Subcutaneous abdominal adipose tissue (tissue), 5 donors: ENCODE measurements around the gene AGTR1.

Source experiments
- H3K27ac ChIP-seq: one replicate; pipeline ENCODE4 v1.7.0; 2013; ENCODE audit warnings: low read depth, mild to moderate bottlenecking, inconsistent platforms, low read length, moderate library complexity
- H3K27me3 ChIP-seq, 5 donors: one replicate each; pipeline ENCODE4 v1.7.0; 2013; ENCODE audit warnings: low read length in 5 of 5, inconsistent platforms in 1 of 5; ENCODE audit not compliant: control insufficient read depth in 5 of 5, insufficient read depth in 4 of 5
- H3K36me3 ChIP-seq, 5 donors: one replicate each; pipeline ENCODE4 v1.7.0; 2013; ENCODE audit warnings: low read length in 5 of 5; ENCODE audit not compliant: control insufficient read depth in 5 of 5, insufficient read depth in 5 of 5
- H3K4me1 ChIP-seq, 5 donors: one replicate each; pipeline ENCODE4 v1.7.0; 2013; ENCODE audit warnings: low read length in 5 of 5, mild to moderate bottlenecking in 3 of 5, moderate library complexity in 1 of 5; ENCODE audit not compliant: control insufficient read depth in 5 of 5, insufficient read depth in 5 of 5
- H3K4me3 ChIP-seq, 5 donors: one replicate each; pipeline ENCODE4 v1.7.0; 2013; ENCODE audit warnings: low read length in 5 of 5, low read depth in 1 of 5
- H3K9ac ChIP-seq, 5 donors: one replicate each; pipeline ENCODE4 v1.7.0; 2013; ENCODE audit warnings: low read length in 5 of 5, mild to moderate bottlenecking in 4 of 5, moderate library complexity in 3 of 5
- H3K9me3 ChIP-seq, 5 donors: one replicate each; pipeline ENCODE4 v1.7.0; 2013; ENCODE audit warnings: low read length in 5 of 5; ENCODE audit not compliant: control insufficient read depth in 5 of 5
- donor health status: healthy.
- donor health status: healthy.
- donor health status: healthy.
- donor health status: healthy.
- donor health status: healthy.

Gene AGTR1

DNA sequence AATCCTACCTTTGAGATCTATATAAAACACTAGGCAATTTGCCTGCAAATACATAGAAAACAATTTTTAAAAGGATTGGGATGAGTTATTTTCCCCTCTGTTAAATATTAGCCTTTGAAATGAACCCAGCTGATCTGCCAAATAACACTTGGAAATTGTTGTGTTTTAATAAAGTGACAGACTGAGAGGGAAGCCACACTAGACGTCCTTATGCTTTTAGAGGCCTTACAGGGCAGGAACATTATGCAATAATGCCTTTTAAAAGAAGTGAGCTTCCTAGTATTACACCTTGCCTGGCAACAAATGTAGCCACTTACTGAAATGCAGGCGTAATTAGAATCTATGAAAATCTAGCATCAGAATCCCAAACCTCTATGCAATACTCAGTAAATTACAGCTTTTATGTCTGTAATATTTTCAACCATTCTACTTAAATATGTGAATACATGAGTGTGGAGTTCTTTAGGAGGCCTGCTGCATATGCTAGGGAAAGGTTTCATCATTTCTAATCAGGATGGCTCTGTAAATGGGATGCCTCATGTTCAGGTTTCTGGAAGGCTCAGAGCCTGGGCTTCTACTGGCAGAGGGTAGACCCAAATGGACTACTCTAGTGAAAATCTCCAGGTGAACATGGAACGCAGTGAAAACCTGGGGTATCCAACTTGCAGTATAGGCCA lies 20.3 kb downstream of the AGTR1 start:
- Histone ChIP-seq H3K4me3 (no peak overlapping the region), H3K9me3 (no peaks in the 10 kb centered on the region), H3K4me1 (peaks cover 0 to 4% (median 0%) of the 10 kb centered on the region in 5 donors), H3K9ac (no peak overlapping the region), H3K27ac (no peak overlapping the region), H3K27me3 (no peaks in the 10 kb centered on the region), H3K36me3 (no peaks in the 10 kb centered on the region)

DNA sequence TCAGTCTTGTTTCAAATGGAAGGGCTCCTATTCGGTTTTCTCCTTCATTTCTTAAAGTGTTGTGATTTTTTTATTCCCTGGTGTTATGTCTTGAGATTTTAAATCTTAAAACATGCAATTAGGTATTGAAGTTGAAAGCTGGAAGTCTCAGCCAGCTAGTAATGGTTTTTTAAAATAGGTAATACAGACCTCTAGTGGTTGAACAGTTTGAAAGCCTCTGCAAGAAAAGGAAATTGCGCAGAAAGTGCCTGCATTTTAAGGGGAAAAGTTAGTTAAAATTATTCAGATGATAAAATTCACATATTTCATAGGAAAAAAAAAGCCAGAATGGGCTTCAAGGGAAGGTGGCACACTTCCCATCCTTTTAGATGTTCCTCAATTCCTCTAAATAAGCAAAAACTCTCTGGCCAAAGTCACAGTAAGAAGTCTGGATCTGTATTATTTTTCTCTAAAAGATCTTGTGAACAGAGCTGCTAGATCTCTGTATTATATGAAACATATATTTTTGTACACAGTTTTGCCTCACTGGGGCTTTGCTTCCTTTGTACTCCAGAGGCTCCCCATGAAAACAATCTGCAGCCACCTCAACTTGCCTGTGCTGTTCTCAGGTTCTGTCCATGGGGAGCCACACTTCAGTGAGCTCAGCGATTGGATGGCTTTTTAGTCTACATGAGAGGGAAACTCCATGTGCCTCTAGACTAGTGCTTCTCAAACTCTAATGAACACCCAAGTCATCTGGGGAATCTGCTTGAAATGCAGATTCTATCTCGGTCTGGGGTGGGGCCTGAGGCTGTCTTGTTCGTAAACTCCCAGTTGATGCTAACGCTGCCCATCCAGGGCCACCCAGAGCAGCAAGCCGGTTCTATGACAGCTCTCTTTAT lies 21.5 kb downstream of the AGTR1 start:
- Histone ChIP-seq H3K4me3 (no peak overlapping the region), H3K36me3 (no peaks in the 10 kb centered on the region), H3K9me3 (no peaks in the 10 kb centered on the region), H3K27ac (no peak overlapping the region), H3K9ac (no peak overlapping the region), H3K27me3 (no peaks in the 10 kb centered on the region), H3K4me1 (peaks cover 0 to 7% (median 0%) of the 10 kb centered on the region in 5 donors)

DNA sequence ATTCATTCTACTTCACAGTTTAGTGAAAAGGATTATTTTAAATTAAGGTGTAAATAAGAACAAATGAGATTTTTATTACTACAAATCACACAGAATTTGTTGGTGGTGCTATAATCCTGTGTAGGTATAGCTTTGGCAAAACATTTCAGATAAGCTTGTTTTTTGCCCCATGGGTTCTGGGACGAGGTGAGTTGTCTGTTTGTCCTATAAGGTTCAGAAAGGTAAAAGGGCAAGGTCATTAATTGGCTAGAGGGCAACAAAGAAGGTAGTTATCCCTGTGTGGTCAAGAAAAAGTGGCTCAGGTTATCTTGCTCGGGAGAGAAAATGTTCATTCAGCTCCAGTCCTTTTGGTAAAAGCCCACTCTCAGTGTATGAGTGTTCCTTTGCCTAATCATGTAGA lies 23.2 kb downstream of the AGTR1 start:
- no peaks in the 10 kb centered on the region for H3K36me3 ChIP-seq
- no peaks in the 10 kb centered on the region for H3K27me3 ChIP-seq

DNA sequence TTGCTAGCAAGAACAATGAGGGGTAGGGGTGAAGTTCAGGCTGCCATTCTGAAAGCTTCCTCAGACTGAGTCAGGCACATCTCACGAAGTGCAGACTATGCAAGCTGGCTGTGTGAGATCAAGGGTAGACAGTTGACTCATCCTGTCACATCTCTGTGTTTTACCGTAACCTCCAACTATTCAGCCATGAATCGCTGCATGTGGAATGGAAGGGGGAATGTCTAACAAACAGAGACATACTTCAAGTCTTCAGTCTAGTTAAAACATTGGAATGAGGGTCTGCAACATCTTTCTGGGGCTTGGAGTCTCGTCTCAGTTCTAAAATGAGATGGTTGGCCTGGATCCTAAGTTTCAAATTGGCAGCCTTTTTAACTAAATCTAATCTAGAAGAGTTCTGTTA lies 25.9 kb downstream of the AGTR1 start:
- Histone ChIP-seq H3K4me3 (no peak overlapping the region), H3K36me3 (no peaks in the 10 kb centered on the region), H3K9me3 (no peaks in the 10 kb centered on the region), H3K9ac (no peak overlapping the region), H3K4me1 (peaks cover 0 to 6% (median 4%) of the 10 kb centered on the region in 5 donors), H3K27ac (peak overlapping the region; percentile 5), H3K27me3 (no peaks in the 10 kb centered on the region)

More for the DNA sequence above, 23.2 kb downstream of the AGTR1 start:
- Histone ChIP-seq H3K4me1 (peaks cover 0 to 7% (median 0%) of the 10 kb centered on the region in 5 donors), H3K27ac (no peak overlapping the region), H3K4me3 (no peak overlapping the region), H3K9ac (no peak overlapping the region), H3K9me3 (no peaks in the 10 kb centered on the region)

DNA sequence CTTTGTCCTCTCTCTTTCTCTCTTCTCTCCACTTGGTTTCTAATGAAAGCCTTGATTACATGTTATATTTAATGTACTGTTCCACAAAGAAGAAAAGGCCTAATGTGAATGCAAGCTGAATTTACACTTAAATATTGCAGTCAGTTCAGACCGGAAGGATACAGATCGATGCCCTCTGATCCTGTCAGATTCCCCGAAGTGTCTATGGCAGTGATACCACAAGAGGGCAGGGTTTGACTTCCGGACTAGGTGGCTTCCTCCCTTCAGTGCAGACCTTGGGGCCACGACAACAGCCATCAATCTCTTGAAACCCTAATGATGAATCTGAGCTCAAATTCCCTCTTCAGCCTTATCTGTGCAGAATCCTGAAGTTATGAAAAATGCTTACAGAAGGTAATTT lies 29.5 kb downstream of the AGTR1 start:
- Histone ChIP-seq H3K9ac (no peak overlapping the region), H3K27ac (no peak overlapping the region), H3K27me3 (no peaks in the 10 kb centered on the region), H3K9me3 (no peaks in the 10 kb centered on the region), H3K4me3 (no peak overlapping the region), H3K4me1 (peaks cover 0 to 22% (median 12%) of the 10 kb centered on the region in 5 donors), H3K36me3 (no peaks in the 10 kb centered on the region)

DNA sequence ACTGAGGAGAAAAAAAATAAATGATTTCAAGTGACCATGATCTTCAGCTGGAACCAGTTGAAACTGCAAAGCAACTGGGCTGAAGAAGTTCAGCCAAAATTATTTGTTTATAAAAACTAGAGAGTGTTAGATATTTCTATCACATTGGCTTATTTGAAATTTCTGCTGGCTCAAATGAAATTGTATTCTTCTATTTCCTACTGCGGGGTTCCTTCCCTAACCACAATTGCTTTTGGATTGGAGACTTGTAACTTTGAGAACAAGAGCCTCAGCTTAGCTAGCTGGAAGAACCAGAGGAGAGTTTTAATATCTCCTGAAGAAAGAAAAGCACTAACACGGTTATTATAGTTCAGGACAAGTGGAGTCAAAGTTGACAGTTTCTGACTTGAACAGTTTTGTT lies 31.1 kb downstream of the AGTR1 start:
- H3K36me3 ChIP-seq: no peaks in the 10 kb centered on the region
- no peaks in the 10 kb centered on the region for H3K9me3 ChIP-seq
- H3K4me3 ChIP-seq: no peak overlapping the region
- H3K27me3 ChIP-seq: no peaks in the 10 kb centered on the region
- H3K9ac ChIP-seq: no peak overlapping the region
- H3K4me1 ChIP-seq: peaks cover 0 to 22% (median 11%) of the 10 kb centered on the region in 5 donors
- H3K27ac ChIP-seq: no peak overlapping the region

DNA sequence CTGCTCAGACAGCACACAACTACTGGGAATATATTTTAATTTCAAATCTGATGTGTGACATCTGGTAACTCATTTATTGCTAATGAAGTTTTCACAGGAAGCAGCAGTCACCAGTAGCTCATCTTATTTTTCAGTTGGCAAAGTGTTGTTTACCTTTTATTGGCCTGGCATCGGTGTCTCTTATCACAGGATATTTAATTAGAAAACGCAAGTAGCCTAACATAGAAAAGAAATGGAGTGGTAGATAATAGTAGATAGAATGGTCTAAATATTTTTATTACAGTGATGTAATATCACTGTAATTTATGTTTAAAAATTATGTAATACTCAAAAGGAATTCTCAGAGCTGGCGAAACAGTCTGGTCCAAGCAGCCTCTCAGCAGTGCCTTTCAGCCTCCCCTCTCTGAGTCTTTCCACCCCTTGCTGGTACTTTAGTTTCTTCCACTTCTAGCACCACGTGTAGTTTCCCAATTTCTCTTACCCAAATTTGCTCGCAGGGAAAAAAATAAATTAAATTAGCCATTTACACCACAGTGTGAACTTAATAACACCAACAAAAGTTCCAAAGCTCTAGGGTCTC lies 31.9 kb downstream of the AGTR1 start:
- Histone ChIP-seq H3K27ac (no peak overlapping the region), H3K9ac (no peak overlapping the region), H3K4me3 (no peak overlapping the region), H3K36me3 (no peaks in the 10 kb centered on the region), H3K4me1 (peaks cover 0 to 22% (median 11%) of the 10 kb centered on the region in 5 donors), H3K27me3 (no peaks in the 10 kb centered on the region), H3K9me3 (no peaks in the 10 kb centered on the region)

DNA sequence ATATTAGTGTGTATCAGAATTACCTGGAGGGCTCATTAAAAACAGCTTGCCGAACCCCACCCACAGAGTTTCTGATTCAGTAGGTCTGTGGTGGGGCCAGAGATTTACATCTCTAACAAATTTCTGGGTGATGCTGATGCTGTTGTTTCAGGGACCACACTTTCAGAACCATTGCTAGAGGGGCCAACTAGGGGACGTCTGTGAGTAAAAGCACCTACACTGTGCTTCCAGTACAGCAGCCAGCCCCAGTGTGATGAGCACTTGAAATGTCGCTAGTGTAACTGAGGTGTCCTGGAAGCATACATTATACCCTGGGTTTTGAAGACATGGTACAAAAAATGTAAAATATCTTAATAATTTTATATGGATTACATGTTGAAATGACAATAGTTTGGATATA lies 33.0 kb downstream of the AGTR1 start:
- no peak overlapping the region for H3K27ac ChIP-seq
- H3K4me3 ChIP-seq: no peak overlapping the region
- no peaks in the 10 kb centered on the region for H3K27me3 ChIP-seq
- peaks cover 0 to 32% (median 20%) of the 10 kb centered on the region in 5 donors for H3K4me1 ChIP-seq
- H3K9ac ChIP-seq: no peak overlapping the region
- H3K9me3 ChIP-seq: no peaks in the 10 kb centered on the region
- H3K36me3 ChIP-seq: no peaks in the 10 kb centered on the region

DNA sequence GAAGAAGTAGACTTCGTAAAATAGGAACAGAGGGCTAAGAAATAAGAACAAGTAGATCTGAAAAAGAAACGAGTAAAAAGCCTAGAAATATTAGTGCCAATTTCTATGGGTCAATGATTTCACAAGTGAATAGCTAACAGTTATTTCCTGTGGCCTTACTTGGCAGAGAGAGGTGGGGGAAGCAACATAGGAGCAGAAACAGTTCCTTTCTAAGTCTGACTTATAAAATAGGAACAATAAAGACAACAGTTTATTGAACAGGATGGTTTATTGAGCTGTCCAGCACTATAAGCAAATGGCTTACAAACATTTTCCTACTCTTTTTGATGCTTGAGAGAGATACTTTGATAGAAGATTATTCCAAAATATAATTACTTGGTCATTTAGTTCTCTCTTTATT lies 37.9 kb downstream of the AGTR1 start:
- no peak overlapping the region for H3K4me3 ChIP-seq
- H3K9ac ChIP-seq: no peak overlapping the region
- H3K9me3 ChIP-seq: no peaks in the 10 kb centered on the region
- H3K27me3 ChIP-seq: no peaks in the 10 kb centered on the region
- H3K27ac ChIP-seq: peak overlapping the region; percentile 17
- H3K36me3 ChIP-seq: peaks cover 0 to 3% (median 0%) of the 10 kb centered on the region in 5 donors
- peaks cover 0 to 35% (median 27%) of the 10 kb centered on the region in 5 donors for H3K4me1 ChIP-seq

DNA sequence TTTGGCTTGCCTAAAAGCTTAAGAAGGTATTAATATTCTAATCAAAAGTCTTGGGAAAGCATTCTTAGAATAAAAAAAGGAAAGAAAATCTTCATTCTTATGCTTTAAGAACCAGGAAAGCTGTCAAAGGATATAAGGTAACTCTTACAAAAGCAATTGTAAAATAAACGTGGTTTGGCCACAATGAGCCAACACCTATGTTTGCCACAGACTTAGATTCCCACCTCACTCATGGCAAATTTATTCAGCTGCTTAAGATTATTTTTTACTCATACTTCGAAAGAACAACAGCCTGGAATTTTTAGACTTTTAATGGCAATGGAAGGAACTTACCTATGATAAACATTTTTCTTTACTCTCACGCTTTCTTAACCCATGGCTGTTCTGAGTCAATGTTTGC lies 38.4 kb downstream of the AGTR1 start:
- Histone ChIP-seq H3K27ac (peak overlapping the region; percentile 17), H3K9me3 (no peaks in the 10 kb centered on the region), H3K36me3 (peaks cover 0 to 3% (median 0%) of the 10 kb centered on the region in 5 donors), H3K9ac (no peak overlapping the region), H3K4me1 (peaks cover 0 to 35% (median 27%) of the 10 kb centered on the region in 5 donors), H3K4me3 (no peak overlapping the region), H3K27me3 (no peaks in the 10 kb centered on the region)
